BJ (cell line): Measurements from ENCODE around the gene FAF1. TPM values are rescaled to one million over a fixed set of nuclear protein-coding genes. Genes with fewer than 3 reads are reported as not detected.

Experiments
- CTCF ChIA-PET: fragments of 350-600 bp; formaldehyde crosslinking; extraction: SDS; loops from one replicate; lab custom pipeline; 2021; ENCODE audit warnings: antibody characterized with exemption, inconsistent platforms; lab: Yijun Ruan, JAX
- POLR2A ChIA-PET: fragments of 300-600 bp; sonication (Branson Sonifier 250); formaldehyde crosslinking; extraction: SDS; loops from one replicate; lab custom pipeline; 2021; ENCODE audit warnings: antibody characterized with exemption; lab: Charles Lee
- DNase-seq: peaks from one replicate; pipeline ENCODE4 v3.0.0-alpha.2; 2011; ENCODE audit warnings: low read depth
- H3K27me3 ChIP-seq: 2 replicates; pipeline ENCODE4 v1.6.0; 2011; ENCODE audit warnings: low read length; ENCODE audit not compliant: control insufficient read depth, insufficient read depth
- H3K36me3 ChIP-seq: 2 replicates; pipeline ENCODE4 v1.5.1; 2011; ENCODE audit warnings: low read length; ENCODE audit not compliant: control insufficient read depth, insufficient read depth
- H3K4me3 ChIP-seq: 2 replicates; pipeline ENCODE4 v1.5.1; 2011; ENCODE audit warnings: low read depth, mild to moderate bottlenecking, control low read depth, low read length
- CTCF ChIP-seq: IDR thresholded peaks from 2 replicates; pipeline ENCODE4 v1.5.1; 2011; ENCODE audit warnings: low read depth, mild to moderate bottlenecking, control low read depth, inconsistent platforms, low read length, moderate library complexity; ENCODE audit not compliant: insufficient read depth
- polyA plus RNA-seq: library from polyadenylated mRNA; depleted of rRNA; stranded (reverse); fragments of >200 nt; gene quantifications from 2 replicates; pipeline ENCODE4 v1.2.3, GENCODE V29; 2011

Gene FAF1
- polyA plus RNA-seq, 1 experiment = 15.5 TPM

GRCh38 chr1:50415235-50416149 lies 544.6 kb downstream of the FAF1 start:
- ChIA-PET POLR2A (no interaction called here), CTCF (interaction anchor here (1.0 kb wide), 1 partner anchor 9 kb away, joined by 3 read pairs; no protein-coding TSS in a partner anchor)
- no peak for TF ChIP-seq CTCF
- Histone ChIP-seq H3K4me3 (no peak overlapping the region), H3K36me3 (no peaks in the 10 kb centered on the region), H3K27me3 (peaks cover 57% of the 10 kb centered on the region)
- no peak for DNase-seq

- no peak overlapping the region for H3K4me3 ChIP-seq
- H3K36me3 ChIP-seq = no peaks in the 10 kb centered on the region
- no peak for TF ChIP-seq CTCF
- H3K27me3 ChIP-seq = peaks cover 51% of the 10 kb centered on the region
- CTCF ChIA-PET = interaction anchor here (1.0 to 1.5 kb wide), 2 partner anchors 10 to 43 kb away, joined by 3 to 4 read pairs; no protein-coding TSS in a partner anchor
- DNase-seq = no peak
- POLR2A ChIA-PET = no interaction called here
These were observed 545.2 kb downstream of the FAF1 start for GRCh38 chr1:50414853-50415234.

GRCh38 chr1:50412813-50413476 lies 547.1 kb downstream of the FAF1 start:
- ChIA-PET POLR2A (no interaction called here), CTCF (interaction anchor here (0.6 kb wide), 2 partner anchors 142 to 559 kb away, joined by 3 to 4 read pairs; no protein-coding TSS in a partner anchor)
- no peaks in the 10 kb centered on the region for H3K36me3 ChIP-seq
- TF ChIP-seq CTCF = no peak
- no peak for DNase-seq
- peaks cover 38% of the 10 kb centered on the region for H3K27me3 ChIP-seq
- no peak overlapping the region for H3K4me3 ChIP-seq

- H3K27me3 ChIP-seq = no peaks in the 10 kb centered on the region; the same call in 1 of the 2 replicates
- no peak for TF ChIP-seq CTCF
- DNase-seq = no peak
- ChIA-PET POLR2A (no interaction called here), CTCF (no interaction called here)
- no peaks in the 10 kb centered on the region for H3K36me3 ChIP-seq
- H3K4me3 ChIP-seq = no peak overlapping the region
These were observed 554.3 kb downstream of the FAF1 start for GRCh38 chr1:50405814-50406213.
